Measurements from ENCODE around the gene HOXA7. TPM values are rescaled to one million over a fixed set of nuclear protein-coding genes. Genes with fewer than 3 reads are reported as not detected.

HOXA7 gene
- total RNA-seq, 1 donor from 2014 or later = 7.5 TPM

DNA sequence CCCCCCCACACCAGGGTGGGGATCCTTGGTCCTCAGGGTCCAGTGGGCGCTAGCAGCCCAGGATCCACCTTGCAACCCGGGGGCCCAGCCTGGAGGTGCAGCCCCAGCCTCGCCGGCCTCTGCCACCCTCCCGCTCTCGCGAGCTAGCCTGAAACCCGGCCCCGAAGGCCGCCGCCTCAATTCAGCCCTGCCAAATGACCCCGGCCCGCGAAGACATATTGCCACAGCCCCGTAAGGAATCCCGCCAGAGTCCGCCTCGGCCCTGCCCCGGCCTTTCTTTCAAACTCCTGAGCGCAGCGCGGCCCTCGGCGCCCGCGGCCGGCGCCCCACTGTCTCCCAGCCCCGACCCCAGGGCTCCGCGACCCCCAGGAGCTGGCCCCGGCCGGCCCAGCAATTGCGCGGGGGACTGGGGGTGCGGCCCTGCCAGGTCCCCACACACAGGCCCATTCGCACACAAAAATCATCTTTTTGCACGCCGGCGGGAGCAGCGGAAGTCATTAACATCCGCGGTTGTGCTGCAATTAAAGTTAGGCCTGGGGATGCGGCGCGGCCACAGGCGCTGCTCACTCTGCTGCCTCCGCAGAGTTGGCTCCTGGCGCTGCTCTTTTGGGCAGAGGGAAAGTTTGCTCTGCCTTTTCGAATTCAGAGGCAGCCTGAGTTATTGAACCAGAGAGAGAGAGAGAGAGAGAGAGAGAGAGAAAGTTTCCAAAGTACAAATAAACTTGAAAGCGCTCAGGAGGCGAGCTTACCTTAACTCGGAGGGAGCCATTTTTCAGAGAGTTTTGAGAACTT, 16.9 kb downstream of the HOXA7 start:
- no peak for DNase-seq (ENCODE audit: low spot score)

DNA sequence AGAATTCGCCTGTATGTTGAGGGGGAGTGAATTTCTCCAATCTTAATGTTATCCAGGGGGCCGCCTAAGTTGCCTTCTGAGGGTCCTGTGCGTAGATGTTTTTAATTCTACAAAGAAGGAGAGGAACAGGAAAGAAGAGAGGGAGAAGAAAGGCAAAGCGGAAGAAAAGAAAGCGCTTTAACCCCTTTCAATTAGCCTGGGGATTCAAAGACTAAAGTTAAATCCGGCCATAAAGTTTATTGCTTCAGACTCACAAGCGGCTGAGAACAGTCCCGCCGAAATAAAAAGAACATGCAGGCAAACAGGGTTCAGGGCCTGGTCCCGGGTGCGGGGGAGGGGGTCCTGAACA, 17.5 kb downstream of the HOXA7 start:
- DNase-seq (ENCODE audit: low spot score) = no peak

DNA sequence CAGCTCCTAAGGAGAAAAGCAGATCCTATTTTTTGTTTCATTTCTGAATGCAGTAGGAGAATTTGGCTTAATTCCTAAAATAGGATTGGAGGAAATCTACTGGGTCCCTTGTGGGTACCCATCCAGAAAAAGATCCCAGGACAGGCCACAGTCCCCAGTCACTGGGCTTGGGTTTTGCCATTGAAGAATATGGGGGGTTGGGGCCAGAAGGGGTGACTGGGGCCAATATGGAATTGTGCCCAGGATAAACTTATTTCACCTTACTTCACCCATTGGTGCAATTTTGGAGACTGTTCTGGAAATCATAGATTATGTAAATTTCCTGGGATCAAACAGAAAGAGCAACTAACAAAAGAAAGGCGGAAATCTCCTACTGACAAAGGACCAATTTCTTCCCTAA, 18.0 kb downstream of the HOXA7 start:
- DNase-seq (ENCODE audit: low spot score) = no peak

DNA sequence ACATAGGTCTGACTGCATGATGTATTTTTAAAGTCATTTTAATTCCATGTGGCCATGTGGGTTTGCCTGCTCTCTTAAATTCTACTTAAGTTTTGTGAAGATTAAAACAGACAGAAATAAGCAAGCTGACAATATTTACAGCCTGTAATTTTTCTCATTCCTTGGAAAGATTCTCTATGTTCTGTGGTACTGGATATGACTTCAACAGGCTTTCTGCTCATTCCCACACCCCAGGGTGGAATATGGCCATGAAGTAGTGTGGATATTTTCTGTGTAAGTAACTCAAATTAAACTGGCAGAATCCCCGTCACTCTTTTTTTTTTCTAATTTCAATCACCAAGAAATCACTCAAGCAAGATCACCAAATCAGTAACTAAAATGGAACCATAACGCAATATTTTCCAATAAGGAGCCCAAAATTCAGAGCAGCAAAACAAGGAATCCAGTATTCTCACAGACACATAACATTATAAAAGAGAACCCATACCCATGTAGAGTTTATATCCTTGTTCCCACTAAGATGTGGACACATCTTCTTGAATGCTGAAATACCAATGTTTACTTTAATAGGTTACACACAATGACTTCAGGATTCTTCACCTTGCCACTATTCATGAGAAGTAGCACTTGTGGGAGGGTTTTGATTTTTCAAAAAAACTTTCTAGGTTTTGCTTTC, 18.7 kb downstream of the HOXA7 start:
- DNase-seq (ENCODE audit: low spot score) = no peak

DNA sequence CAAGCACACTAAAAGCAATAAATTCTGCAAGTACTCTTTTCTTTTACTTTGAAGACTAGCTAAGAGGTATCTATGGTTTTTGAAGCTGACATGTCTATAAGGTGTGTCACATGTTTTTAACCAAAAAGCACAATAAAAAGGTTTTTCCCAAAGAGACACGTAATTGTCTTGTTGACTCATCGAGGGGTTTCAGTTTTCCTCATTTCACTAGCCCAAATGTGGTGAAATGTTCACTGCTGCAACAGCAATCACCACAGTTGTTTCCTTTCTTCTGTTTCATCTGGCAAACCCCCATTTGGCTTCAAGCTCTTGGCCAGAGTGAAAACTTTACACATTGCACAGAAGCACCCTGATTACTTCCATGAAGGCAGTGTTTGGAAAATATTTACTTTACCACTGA, 22.1 kb downstream of the HOXA7 start:
- DNase-seq (ENCODE audit: low spot score) = no peak

DNA sequence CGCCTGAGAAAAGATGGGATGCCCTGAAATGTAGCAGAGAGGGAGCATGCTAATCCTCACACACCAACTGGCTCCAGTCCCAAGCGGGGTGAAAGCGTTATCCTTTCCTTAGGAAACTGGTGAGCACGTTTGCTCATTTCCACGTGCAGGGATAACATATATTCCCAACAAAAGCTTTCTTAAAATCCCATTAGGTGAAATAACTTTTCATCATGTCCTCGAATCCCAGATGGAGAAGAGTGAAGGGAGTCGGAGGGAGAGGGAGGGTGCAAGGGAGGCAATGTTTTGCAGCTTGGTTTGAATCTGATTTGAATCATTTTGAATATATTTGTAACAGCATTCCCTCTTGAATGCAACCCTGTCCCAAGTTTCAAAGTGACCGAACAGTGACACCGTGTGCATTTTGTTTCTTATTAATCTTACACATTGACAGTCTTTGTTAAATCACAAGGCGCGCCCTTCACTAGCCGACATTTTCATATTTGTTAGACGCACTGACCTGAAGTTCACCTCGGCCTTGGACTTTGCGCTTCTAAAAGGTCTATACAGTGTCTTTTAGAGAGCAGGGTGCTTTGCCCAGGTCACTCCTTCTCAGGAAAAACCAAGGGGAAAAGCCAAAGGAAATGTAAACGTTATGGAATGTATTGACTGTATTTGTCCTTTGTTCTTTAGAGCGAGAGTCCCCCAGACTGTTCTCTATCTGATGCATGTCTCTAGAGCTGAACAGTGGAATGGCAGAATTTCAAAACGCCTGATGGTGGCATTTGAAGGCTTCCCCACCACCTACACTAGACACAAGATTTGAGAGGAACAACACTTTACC, 22.9 kb downstream of the HOXA7 start:
- DNase-seq (ENCODE audit: low spot score) = no peak

GRCh38 chr7:27132978-27133377, 23.5 kb downstream of the HOXA7 start:
- DNase-seq (ENCODE audit: low spot score) = no peak

GRCh38 chr7:27132214-27132613, 24.3 kb downstream of the HOXA7 start:
- no peak for DNase-seq (ENCODE audit: low spot score)

DNA sequence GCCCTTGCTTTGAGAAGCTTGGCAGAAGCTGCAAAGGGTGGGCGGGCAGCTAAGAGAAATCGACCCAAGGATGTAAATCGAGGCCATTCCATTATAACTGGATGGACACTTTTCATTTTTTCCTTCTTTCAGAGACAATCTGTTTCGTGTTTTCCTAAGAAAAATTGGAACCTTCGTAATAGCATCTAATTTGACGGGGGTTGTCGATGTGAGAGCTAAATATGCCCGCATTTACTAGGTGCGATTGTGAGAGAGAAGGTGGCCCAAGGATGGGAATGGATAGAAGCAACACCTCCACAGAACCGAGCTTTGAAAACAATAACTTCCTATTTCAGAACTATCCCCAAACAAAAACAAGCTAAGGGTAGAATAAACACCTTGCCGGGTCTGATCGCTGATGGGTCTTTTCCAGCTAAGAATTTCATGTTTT, 25.1 kb downstream of the HOXA7 start:
- DNase-seq (ENCODE audit: low spot score) = no peak

DNA sequence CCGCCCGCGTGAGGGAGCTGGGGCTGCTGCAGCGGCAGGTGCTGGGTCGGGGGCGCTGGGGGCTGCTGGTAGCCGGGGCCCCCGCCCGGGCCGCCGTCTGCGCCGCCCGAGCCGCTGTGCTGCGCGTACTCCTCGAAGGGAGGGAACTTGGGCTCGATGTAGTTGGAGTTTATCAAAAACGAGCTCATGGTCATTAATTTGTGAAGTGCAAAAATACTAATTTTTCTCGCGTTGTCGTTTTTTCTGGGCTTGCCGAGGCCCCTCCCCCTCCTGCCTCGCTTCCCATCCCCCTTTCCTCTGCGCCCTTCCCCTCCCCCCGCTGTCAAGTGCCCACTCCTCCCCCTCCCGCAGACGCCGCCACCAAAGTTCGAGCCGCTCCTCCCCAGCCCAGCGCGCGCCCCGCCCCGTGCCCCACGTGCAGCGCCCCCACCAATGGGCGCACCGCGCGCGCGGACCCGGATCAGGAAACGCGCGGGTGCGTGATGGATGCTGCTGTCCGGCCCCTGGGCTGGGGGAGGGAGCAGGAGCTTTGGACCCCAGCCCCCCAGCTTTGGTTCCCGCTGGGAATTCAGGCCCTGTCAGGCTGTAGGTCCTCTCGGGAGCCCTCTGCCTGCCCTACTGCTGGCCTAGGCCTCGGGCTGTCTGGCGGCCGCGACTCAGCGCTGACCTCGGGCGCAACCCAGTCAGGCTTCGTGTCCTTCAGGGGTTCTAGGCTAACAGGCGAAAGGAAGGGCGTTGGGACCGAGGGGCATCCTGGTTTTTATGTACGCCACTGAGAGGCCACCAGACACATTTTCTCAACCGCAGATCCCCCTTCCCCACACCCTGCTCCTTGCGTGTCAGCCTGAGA, 25.7 kb downstream of the HOXA7 start, which contains the start of gene HOXA4:
HOXA4 (minus strand) TSS at position 218 of the 850 bp plus-strand sequence; CDS start at position 194, 24 bp downstream.
- peak; percentile 98 for DNase-seq (ENCODE audit: low spot score)

DNA sequence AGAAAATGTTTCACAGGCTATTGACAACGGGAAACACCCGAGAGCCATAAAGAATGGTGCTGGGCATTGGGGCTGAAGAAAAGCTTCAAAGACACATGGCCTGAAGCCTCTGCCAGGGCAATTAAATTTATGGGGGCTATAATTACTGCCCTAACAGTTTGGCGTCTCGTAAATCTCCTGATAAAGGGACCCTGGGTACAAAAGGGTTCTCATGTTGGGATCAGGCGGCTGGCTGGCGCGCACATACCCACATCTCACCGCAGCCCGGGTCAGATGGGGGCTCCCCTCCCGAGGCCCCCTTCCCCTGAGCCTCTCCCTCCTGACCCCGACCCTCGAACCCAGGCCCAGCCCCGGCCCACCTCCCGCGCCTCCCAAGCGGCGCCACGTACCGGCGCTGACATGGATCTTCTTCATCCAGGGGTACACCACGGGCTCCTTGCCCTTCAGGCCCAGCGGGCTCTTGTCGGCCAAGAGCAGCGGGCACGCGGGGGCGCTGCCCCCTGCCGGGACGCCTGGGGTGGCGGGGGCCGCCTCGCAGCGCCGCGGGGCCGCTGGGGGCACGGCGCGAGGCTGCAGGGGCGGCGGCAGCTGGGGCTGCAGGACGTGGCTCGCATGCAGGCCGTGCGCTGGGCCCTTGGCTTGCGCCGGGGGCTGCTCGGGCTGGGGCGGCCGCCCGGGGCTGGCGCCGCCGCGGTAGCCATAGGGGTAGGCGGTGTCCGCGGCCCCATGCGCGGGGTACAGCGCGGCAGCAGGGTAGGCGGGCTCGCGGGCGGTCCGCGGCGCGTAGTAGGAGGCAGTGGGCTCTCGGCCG, 26.5 kb downstream of the HOXA7 start:
- DNase-seq (ENCODE audit: low spot score) = no peak

DNA sequence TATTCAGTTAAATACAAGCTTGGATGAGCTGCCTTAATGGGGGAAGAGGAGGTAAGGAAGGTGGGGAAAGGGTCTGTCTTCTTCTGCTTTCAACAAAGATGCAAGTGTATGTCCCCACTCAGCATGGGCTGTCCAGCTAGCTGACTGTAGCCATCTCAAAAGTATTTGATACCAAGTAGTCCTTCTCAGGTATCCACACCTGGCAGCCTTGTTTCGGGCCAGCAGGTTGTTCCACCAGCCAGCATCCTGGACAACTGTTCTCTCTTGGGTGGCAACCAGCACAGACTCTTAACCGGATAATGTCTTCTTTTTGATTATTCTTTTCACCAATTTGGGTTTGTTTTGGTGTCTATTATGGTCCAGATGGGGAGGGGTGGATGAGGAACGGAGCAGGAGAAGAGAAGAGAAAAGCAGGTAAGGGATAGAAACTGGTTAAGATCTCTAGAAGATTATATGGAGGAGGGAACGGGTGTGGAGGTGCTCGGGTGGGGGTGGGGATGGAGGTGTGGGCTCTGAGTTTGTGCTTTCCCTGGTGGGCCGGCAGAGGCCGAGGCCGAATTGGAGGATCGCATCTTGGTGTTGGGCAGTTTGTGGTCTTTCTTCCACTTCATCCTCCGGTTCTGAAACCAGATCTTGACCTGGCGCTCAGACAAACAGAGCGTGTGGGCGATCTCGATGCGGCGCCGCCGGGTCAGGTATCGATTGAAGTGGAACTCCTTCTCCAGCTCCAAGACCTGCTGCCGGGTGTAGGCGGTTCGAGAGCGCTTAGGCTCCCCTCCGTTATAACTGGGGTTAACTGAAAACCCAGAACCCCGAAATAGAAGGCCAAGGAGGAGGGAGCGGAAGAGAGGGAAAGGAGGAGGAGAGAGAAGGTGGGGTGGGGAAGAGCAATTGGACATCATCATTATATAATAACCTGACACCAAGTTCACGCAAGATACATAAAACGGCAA, 27.4 kb downstream of the HOXA7 start:
- no peak for DNase-seq (ENCODE audit: low spot score)

DNA sequence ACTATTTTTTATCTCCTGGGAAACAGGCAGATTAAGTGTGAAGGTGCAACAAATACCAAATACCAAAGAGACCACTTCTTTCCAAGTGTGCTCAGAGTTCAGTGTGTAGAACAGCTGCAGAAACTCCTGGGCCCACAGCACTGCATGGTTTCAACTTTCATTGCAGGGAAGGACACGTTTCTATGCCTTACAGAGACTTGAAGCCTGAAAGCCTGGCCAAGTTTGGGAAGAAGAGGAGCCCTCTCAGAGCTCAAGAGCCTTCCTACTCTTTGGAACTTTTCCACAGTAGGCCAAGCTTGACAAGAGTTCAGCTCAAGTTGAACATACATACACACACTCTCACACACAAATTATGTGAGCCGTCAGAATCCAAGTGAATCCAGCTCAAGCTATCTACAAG, 28.4 kb downstream of the HOXA7 start:
- DNase-seq (ENCODE audit: low spot score) = no peak

DNA sequence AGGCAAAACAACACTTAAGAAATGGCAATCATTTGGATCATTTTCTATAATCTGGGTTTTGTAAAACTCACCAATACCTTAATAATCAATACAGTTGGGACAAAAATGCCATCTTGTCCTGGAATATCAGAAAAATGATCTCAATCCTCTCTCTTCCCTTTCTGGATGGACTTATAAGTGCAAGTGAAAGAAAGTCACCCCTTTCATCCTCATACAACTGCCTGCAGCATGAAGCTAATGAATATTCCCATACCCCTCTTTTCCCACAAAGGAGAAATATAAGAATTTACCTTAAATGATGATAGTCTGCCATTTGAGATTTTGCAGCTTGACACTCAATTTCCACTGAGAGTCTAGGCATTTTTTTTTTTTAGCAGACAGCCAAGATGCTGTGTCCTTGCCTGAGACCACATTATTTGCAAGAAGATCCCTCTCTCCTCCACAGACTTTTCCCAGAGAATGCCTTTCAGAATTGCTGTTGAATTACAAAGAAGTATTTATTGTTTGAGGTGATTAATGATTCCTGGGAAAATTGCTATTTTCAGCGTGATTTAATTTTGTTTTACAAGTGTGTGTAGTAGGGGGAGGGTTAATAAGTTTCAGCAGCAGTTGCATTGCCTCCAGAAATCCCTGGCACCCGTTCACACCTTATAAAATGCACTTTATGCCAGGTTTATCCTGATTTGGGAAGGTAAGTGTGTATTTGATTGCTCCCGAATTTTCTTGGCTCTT, 29.7 kb downstream of the HOXA7 start:
- DNase-seq (ENCODE audit: low spot score) = no peak

DNA sequence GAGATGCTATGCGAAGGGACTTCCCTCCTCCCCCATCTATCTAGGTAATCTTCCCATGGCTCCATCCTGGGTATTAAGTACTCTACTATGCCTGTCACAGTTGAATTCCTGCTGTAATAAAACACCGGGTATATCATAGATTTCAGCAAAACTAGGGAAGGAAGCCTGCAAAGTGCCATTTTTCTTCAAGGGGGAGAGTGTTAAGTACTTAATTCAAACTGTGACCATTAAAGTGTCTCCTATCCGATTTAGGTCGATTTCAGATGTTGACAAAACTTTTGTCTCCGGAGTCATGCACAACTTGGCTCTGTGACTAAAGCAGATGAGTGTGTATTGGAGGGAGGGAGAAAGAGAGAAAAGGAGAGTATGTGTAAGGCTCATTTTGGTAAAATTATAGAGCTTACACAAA, 30.5 kb downstream of the HOXA7 start:
- DNase-seq (ENCODE audit: low spot score) = no peak

- no peak for DNase-seq (ENCODE audit: low spot score)
Measured at GRCh38 chr7:27124902-27125689, 31.4 kb downstream of the HOXA7 start.

GRCh38 chr7:27124096-27124901, 32.2 kb downstream of the HOXA7 start:
- DNase-seq (ENCODE audit: low spot score) = no peak
